ENCODE results near the gene TMED1.
"Not testable (repeated sequence)": the region's sequence is repeated elsewhere in the genome, so short reads cannot be mapped to it uniquely, and the experiment has no call there.

The TMED1 gene

GRCh38 chr19:10835754-10836478, at the start of gene TMED1:
TSS of gene TMED1 (minus strand) at chr19:10836212. CDS start at chr19:10836191, 21 bp downstream.
- DNase-seq: peak; percentile 98

GRCh38 chr19:10885201-10886169, 49.5 kb upstream of the TMED1 start:
- no peak for DNase-seq

GRCh38 chr19:10884274-10884673, 48.3 kb upstream of the TMED1 start:
- DNase-seq: no peak

- no peak for DNase-seq
Measured at GRCh38 chr19:10882108-10882457, 46.1 kb upstream of the TMED1 start.

- no peak for DNase-seq
Measured at GRCh38 chr19:10881403-10882107, 45.5 kb upstream of the TMED1 start.

GRCh38 chr19:10878253-10878652, 42.2 kb upstream of the TMED1 start:
- DNase-seq: no peak

- not testable (repeated sequence) for DNase-seq
Measured at GRCh38 chr19:10877608-10878007, 41.6 kb upstream of the TMED1 start.

- no peak for DNase-seq
Measured at GRCh38 chr19:10876459-10877240, 40.6 kb upstream of the TMED1 start.

GRCh38 chr19:10874024-10874423, 38.0 kb upstream of the TMED1 start:
- no peak for DNase-seq

- DNase-seq: no peak
Measured at GRCh38 chr19:10872546-10873107, 36.6 kb upstream of the TMED1 start.

- no peak for DNase-seq
Measured at GRCh38 chr19:10871711-10872545, 35.9 kb upstream of the TMED1 start.

- DNase-seq: peak; percentile 85
Measured at GRCh38 chr19:10870955-10871603, 35.1 kb upstream of the TMED1 start, which contains the start of gene CARM1. TSS of gene CARM1 (plus strand) at chr19:10871553. CDS start at chr19:10871703, 150 bp downstream.

- no peak for DNase-seq
Measured at GRCh38 chr19:10870501-10870954, 34.5 kb upstream of the TMED1 start.

GRCh38 chr19:10869872-10870311, 33.9 kb upstream of the TMED1 start:
- DNase-seq: not testable (repeated sequence)

- no peak for DNase-seq
Measured at GRCh38 chr19:10868872-10869547, 33.0 kb upstream of the TMED1 start.

- no peak for DNase-seq
Measured at GRCh38 chr19:10866495-10866894, 30.5 kb upstream of the TMED1 start.

- DNase-seq: peak; percentile 82
Measured at GRCh38 chr19:10864538-10864899, 28.5 kb upstream of the TMED1 start.

- DNase-seq: no peak
Measured at GRCh38 chr19:10863107-10863717, 27.2 kb upstream of the TMED1 start.

GRCh38 chr19:10862561-10863106, 26.6 kb upstream of the TMED1 start:
- no peak for DNase-seq
